HG02981 (cell line): ENCODE results near the gene ABCF1.

Experiments
- ATAC-seq: cut with Tn5 transposase; IDR thresholded peaks from one replicate; pipeline ENCODE4 v1.9.1; 2021; ENCODE audit warnings: mild to moderate bottlenecking, moderate library complexity; ENCODE audit not compliant: unreplicated experiment

Gene ABCF1

DNA sequence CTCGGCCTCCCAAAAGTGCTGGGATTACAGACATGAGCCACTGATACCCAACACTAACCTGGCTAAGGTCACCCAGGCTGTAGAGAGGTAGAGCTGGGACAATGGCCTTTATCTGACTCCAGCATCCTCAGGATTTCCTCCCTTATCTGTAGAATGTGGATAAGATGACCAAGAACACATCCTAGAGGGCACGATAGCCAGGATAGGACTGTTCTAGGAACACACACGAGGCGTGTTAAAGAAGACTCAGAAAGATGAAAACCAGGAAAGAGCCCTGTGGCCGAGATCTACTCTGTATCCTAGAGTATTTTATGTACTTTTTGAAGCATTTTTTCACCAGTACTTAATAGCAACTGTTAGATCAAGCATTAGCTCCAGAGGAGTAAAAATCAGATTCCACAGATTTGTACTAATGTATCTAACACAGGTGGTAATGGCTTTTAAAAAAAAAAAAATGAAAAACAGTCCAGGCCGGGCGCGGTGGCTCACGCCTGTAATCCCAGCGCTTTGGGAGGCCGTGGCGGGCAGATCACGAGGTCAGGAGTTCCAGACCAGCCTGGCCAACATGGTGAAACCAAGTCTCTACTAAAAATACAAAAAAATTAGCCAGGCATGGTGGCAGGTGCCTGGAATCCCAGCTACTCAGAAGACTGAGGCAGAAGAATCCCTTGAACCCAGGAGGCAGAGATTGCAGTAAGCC, 28.5 kb downstream of the ABCF1 start:
- no peak for ATAC-seq

DNA sequence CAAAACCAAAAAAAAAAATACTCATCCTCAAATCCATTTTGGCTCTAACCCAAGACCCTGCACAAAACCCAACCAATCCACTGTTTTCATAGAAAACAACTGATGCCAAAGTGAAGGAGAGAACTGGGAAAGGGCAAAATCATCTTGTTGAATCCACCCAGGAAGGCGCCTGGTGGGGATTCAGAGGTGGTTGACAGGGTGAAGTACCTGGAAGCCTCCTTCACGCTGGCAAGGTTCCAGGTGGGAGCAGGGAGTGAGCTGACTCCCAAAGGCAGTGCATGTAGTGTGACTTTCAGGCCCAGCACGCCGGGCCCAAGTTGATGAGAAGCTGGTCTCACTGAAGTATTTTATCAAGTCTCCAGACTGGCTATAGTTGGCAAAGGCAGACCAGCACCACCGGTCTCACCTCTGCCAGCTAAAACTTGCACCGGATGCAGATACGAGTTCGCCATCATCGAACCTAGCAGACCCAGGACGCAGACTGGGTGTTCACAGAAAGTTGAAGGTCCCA, 29.3 kb downstream of the ABCF1 start:
- no peak for ATAC-seq

DNA sequence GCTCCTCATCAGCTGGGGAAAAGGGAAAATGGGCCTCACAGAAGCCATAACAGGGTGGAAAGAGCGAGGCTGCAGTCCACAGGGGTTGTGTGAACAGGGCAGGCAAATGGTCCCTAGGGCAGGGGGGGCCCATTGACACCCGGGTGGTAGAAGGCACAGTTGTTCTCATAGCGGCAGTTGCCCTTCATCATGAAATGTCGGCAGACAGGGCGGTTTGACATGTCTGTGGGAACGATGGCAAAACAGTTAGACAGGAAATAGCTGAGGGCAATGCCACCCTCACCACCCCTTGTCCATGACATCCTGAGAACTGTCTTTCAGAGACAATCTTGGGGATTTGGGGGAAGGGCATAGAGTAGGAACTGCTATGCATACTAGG, 30.2 kb downstream of the ABCF1 start:
- no peak for ATAC-seq

DNA sequence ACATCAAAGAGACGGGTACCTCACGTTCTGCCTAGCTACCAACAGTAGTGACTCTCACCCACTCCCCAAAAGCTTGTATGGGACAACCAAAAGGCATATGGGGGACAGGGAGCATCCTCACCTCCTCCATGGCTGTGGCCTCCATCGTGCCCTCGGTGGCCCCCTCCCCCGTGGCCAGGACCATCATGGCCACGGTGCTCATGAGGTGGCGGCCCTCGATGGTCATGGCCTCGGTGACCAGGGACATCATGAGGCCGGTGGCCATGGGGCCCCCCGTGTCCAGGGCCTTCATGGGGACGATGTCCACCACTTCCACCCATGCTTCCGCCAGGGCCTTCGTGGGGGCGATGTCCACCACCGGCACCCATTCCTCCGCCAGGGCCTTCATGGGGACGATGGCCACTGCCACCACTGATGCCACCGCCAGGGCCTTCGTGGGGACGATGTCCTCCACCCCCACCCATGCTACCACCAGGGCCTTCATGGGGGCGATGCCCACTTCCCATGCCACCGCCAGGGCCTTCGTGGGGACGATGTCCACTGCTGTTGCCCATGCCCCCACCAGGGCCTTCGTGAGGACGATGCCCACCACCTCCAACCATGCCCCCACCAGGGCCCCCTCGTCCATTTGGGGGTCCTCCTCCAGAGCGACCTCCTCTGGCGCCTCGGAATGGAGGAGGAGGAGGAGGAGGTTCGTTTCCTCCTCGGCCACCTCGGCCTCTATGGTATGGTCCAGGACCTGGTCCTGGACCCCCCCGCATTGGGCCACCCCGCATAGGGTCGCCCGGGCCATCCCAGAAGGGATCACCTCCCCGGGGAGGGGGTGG, 30.8 kb downstream of the ABCF1 start:
- ATAC-seq = no peak

- ATAC-seq = no peak
These were observed 32.7 kb downstream of the ABCF1 start for GRCh38 chr6:30603961-30604360.

GRCh38 chr6:30610065-30610464, 38.8 kb downstream of the ABCF1 start:
- no peak for ATAC-seq

GRCh38 chr6:30611150-30611855, 40.1 kb downstream of the ABCF1 start:
- no peak for ATAC-seq

GRCh38 chr6:30611856-30612194, 40.6 kb downstream of the ABCF1 start:
- no peak for ATAC-seq

GRCh38 chr6:30612213-30612612, 41.0 kb downstream of the ABCF1 start:
- ATAC-seq = no peak

DNA sequence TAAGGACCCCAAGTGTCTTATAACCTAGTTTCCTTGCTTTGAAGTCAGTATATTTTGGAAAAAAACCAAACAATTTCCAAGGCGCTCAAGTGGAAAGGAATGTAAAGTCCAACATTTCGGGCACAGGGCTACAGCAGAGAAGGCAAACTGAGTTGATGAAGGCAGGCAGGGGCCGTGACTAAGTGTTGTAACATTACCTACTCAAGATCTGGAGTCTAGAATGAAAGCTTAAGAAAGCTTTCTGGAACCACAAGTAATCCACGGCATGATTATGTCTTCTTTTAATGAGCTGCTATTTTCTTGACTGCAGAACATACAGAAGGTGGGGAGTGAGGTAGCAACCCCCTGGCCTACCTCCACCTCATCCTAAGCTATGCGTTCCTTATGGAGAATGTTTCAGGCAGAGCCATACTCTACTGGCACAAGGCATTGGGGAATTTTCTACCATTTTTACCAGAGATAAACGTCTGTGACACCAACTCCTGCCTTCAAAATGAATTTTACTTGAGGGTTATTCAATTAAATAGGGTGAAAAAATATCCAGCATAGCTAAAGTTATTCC, 41.5 kb downstream of the ABCF1 start:
- no peak for ATAC-seq

GRCh38 chr6:30613251-30614043, 42.2 kb downstream of the ABCF1 start:
- no peak for ATAC-seq

DNA sequence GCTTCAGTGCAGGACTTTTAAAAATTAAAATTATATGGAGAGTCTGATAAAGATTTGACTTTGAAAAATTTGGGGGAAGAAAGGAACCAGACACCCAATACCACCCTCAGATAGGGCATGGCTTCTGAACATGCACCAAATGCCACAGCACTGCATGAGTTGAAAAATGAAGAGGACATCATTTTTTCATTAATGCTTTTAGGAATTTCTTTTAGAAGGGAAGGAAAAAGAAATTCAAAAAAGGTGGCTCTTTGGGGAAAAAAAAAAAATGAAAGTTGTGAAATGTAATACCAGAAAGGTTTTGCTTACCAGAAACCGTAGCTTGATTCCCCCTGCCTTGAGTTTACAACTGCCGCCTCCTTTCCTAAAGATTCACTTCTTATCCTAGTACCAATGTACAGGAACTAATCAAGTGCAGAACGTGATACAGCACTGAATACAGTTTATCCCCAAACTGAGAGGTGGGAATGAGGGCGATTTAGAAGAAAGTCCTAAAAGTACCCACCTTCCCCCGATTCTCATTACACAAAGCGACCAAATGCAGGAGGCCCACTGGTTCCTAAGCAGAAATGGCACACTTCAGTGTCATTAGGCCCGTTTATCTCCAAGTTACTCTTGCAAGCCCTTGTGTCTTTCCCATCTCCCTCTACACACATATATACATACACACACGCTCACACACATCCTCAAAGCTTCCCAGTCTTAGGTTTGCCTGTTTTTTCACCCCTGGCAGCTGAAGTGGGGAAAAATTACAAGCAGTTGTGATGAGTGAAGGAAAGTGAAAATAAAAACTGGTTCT, 43.0 kb downstream of the ABCF1 start:
- ATAC-seq = no peak

DNA sequence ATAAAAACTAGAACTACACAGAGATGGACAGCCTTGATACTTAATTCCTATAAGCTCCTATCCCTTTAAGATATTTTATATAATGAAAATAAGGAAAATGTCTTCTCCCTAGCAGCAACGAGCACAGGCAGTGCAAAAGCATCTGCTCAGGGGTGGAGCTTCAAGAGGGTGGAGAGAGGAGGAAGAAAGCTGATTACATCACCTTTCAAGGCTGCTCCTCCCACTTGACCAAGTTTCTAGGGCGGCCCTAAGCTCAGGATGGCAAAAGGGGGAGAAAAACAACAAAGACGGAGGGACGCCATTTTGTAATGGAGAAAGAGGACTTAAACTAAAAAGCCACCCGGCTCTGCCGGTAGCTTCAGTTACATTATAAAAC, 43.6 kb downstream of the ABCF1 start:
- ATAC-seq = peak; percentile 39

DNA sequence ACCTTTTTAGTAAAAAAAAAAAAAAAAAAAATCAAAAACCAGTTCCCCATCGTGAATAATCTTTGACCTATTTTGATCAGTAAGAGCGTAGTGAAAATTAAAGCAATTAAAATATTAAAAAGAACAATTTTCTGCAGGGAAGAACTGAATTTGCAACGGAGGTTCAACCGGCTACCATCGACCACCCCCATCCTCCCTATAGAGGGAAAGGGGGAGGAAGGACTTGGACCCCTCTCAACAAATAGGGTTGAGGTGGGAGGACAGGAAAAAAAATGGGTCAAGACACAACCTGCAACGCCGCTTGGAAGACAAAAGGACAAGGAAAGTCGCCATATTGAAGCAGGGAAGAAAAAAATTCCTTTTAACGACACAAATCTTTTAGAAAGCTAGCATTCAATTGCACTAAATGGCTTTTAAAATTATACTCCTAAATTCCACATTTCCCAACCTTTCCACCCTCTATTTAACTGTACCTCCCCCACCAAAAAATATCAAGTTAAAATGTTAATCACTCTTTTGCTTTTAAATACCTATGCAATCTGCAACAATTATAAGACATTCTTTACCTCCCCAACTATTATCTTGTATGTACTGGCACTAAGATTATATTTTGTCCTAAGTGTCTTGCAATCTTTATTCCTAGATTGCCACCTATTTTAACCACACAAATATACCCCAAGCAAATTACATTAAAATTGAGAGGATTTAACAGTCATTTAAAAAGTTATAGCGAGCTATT, 44.1 kb downstream of the ABCF1 start:
- ATAC-seq = no peak

GRCh38 chr6:30615958-30616810, 44.9 kb downstream of the ABCF1 start:
- ATAC-seq = no peak

GRCh38 chr6:30616811-30617564, 45.7 kb downstream of the ABCF1 start, which contains the start of gene PPP1R10:
Gene PPP1R10 (minus strand): TSS chr6:30617243. CDS start chr6:30609944, 7,299 bp downstream.
- peak; percentile 79 for ATAC-seq

- peak; percentile 79 for ATAC-seq
These were observed 46.5 kb downstream of the ABCF1 start, which contains the start of gene MRPS18B for GRCh38 chr6:30617565-30618269. Gene MRPS18B (plus strand): TSS chr6:30617840. CDS start chr6:30617866, 26 bp downstream.
